CD4-positive, alpha-beta T cell treated with Interferon alpha-2 for 1 hour (primary cell): ENCODE measurements around the gene MKX.
A peak's percentile ranks its signal among the peaks of the same experiment; 100 is the strongest.

Experiments
- DNase-seq, 2 donors: peaks; one replicate each; pipeline ENCODE4 v3.0.0-alpha.2; 2020 to 2022

MKX gene, protein sequence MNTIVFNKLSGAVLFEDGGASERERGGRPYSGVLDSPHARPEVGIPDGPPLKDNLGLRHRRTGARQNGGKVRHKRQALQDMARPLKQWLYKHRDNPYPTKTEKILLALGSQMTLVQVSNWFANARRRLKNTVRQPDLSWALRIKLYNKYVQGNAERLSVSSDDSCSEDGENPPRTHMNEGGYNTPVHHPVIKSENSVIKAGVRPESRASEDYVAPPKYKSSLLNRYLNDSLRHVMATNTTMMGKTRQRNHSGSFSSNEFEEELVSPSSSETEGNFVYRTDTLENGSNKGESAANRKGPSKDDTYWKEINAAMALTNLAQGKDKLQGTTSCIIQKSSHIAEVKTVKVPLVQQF

GRCh38 chr10:27745732-27746396 lies at the start of gene MKX:
MKX (minus strand) TSS chr10:27745819; CDS start chr10:27743415, 2,404 bp downstream.
- peak in 1 of 2 donors; percentile 37 for DNase-seq

- DNase-seq: no peak
Measured at GRCh38 chr10:27794157-27794556, 48.5 kb upstream of the MKX start.

GRCh38 chr10:27792216-27792615 lies 46.6 kb upstream of the MKX start:
- no peak for DNase-seq

DNA sequence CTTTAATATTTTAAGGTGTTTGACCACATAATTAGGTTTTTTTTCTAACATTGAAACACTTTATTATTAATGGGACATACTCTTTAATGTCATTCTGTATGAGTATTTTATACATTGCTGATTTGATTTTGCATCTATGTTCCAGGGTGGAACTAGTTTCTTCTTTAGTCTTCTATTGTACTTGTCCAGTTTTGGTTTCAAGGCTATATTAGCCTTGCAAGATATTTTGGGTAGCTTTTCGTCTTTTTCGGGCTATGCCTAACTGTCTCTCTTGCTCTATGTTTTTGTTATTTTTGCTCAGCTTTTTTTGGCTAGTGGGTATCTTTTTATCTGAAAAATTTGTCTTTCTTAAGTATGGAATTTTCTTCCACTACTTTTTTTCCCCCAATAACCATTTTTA lies 38.7 kb upstream of the MKX start:
- DNase-seq: no peak

DNA sequence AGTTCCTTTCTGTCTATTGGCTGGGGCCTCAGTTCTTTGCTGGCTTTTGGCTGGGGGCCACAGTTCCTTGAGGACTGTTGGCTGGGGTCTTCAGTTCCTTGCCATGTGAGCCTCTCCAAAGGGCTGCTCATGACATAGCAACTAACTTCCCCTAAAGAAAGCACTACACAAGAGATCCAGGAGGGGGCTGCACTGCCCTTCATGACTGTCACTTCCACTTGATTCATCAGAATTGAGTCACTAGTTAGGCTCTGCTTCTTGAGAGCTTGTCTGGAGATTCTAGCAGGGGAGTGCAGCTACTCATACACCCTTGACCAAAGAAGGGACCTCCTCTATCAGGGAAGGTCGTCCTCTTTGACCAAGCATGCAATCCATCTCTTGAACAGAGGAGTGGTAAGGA lies 38.0 kb upstream of the MKX start:
- peak; percentile 20 to 25 for DNase-seq

DNA sequence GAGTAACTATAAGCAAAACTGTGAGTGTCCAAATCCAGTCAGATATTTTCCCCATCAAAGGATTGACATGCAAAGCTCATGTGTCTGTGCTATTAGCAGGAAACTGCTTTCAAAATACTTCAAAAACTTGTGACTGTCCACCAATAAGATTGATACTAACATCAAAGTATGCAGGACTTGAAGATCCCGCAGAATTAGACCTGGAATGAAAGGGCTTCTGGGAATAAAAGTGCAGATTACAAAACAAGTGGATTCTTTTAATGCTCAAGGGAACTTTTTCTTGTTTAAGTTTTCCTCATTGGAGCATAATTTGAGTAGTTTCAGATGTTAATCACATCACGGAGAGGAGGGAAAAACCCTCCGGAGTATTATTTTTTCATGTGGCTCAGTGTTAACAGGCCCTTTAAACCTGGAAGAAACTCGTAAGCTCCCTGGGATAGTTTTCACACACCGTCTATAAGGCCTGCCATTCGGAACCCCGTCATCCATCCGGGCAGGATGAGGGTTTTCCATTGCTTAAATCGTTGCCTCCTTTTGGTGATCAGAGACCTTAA lies 33.9 kb upstream of the MKX start:
- no peak for DNase-seq

- DNase-seq: no peak
Measured at GRCh38 chr10:27774831-27775230, 29.2 kb upstream of the MKX start.

GRCh38 chr10:27771231-27771630 lies 25.6 kb upstream of the MKX start:
- DNase-seq: no peak

DNA sequence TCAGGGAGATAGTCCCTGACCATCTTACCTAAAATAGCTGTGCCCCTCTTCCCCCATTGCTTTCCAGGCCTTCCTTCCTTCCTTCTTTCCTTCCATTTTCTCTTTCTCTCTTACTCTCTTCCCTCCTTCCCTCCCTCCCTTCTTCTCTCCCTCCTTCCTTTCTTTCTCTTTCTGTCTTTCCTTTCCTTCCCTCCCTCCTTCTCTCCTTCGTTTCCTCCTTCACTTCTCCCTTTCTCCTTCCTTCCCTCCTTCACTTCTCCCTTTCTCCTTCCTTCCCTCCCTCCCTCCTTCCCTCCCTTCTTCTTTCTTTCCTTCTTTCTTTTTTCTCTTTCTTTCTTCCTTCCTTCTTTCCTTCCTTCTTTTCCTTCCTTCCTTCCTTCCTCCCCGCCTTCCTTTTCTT lies 24.6 kb upstream of the MKX start:
- DNase-seq: no peak

DNA sequence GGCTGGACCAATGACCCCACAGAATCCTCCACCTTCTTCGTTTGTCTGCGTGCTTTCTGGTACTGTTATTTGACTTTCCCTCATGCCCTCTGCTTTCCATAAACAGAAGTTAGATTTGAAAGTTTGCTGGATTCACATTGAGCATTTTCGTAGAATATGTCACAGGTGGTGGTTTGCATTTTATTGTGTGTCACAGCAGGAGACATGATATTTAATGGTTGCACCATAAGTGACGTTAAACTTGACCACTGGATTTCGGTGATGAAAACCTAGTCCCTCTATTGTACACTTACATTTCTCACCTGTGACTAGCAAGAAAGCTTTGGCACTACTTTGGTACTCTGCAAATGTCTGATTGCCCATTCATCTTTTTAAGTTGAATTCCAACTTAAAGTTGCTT lies 15.2 kb upstream of the MKX start:
- DNase-seq: no peak

GRCh38 chr10:27759483-27760272 lies 14.1 kb upstream of the MKX start:
- no peak for DNase-seq

DNA sequence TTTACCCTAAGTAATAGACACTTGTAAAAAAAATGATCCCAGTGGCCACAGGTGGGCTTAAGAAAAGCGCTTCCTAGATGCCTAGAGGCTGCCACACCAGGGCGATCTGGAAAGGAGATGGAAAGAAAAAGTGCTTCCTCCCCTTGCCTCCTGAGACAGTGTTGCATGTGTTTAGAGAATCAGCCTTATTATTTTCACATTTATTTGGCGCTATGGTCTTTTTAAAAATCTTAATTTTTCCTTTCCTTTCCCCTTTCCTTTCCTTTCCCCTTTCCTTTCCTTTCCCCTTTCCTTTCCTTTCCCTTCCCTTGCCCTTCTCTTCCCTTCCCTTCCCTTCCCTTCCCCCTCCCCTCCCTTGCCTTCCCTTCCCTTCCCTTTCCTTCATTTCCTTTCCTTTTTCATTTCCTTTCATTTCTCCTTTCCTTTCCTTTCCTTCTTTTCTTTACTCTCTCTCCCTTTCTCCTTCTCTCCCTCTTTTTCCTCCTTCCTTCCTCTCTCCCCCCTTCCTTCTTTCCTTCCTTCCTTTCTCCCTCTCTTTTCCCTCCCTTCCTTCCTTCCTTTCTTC lies 7.1 kb upstream of the MKX start:
- DNase-seq: no peak

GRCh38 chr10:27748601-27749000 lies 3.0 kb upstream of the MKX start:
- no peak for DNase-seq

- no peak for DNase-seq
Measured at GRCh38 chr10:27747096-27747451, 1.5 kb upstream of the MKX start.

- no peak for DNase-seq
Measured at GRCh38 chr10:27746397-27747095, 927 bp upstream of the MKX start.

DNA sequence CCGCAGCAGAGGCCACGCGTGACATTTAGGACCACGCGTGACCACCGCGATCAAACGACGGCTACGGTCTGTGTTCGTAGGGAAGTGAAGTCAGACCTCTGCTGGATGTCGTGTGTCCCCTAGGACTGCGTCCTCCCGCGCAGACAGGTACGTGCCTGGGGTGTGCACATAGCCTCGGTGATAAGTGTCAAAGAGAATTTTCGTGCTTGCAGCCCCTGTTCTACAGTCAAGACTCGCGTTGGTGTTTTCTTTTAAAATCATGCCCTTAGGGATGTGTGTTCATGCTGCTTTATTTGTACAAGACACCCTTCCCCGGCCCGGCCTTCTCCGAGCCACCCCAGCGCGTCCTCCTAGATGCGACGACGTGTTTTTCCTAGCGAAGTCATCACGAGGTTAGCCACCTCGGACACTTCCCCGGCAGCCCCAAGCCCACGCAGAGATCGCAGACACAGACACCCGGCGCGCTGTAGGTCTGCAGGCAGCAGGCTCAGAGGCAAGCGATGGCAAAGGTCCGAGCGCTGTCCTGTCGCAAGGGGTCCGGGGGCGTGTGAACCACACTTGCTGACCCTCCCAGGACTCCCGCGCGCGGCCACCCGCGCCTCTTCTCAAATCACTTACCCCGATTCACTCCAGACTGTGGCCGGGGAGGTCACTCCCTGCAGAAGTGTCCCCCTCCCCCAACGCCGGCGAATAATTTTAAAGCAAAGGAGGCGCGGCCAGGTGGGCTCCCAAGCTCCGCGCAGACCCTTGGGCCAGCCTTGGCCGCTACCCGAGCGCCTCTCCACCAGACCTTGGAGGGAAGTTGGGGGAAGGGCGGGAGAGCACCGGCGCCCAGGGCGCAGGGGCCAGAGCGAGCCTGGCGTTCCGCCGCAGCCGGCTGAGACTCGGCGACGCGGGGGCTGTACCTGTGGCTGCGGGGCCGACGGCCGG lies 552 bp downstream of the MKX start:
- peak in 1 of 2 donors; percentile 13 for DNase-seq

GRCh38 chr10:27743877-27744801 lies 1.5 kb downstream of the MKX start:
- DNase-seq: peak in 1 of 2 donors; percentile 17

- peak in 1 of 2 donors; percentile 24 for DNase-seq
Measured at GRCh38 chr10:27743012-27743876, 2.4 kb downstream of the MKX start.
